ENCODE measurements around the gene GNAQ. TPM values are rescaled to one million over a fixed set of nuclear protein-coding genes. Genes with fewer than 3 reads are reported as not detected.

Gene GNAQ
- total RNA-seq, 1 experiment from 2014 or later: 28.7 TPM

- H3K9ac ChIP-seq (ENCODE audit: low read length): no peak overlapping the region
- RAD21 ChIA-PET (ENCODE audit: low non-redundant PET in 1 of 2, low total read pairs in 2 of 2, uncharacterized antibody in 2 of 2, unreplicated experiment in 2 of 2): no interaction called here
- no peaks in the 10 kb centered on the region for H3K36me3 ChIP-seq (ENCODE audit: control insufficient read depth in 1 of 2, insufficient read depth in 2 of 2, low read length in 2 of 2)
- CTCF ChIA-PET: no interaction called here
- no peaks in the 10 kb centered on the region for H3K9me2 ChIP-seq (ENCODE audit: insufficient read depth)
- BruUV-seq (replicated peaks): no TSS peak
- no peaks in the 10 kb centered on the region for H4K20me1 ChIP-seq (ENCODE audit: insufficient read depth)
- H3K27ac ChIP-seq (ENCODE audit: low read depth, low read length): no peak overlapping the region
- no peaks in the 10 kb centered on the region for H3K27me3 ChIP-seq (ENCODE audit: insufficient read depth, low read length)
- H3K9me3 ChIP-seq (ENCODE audit: control insufficient read depth in 1 of 2, insufficient read depth in 1 of 2, low read depth in 1 of 2, low read length in 2 of 2): no peaks in the 10 kb centered on the region
- TF ChIP-seq EZH2phosphoT487 (IDR thresholded peaks at IDR 0.05; ENCODE audit: borderline replicate concordance) (no peak), FOSL1 (IDR thresholded peaks at IDR 0.05; ENCODE audit: low read depth) (no peak), ELF1 (IDR thresholded peaks at IDR 0.05; ENCODE audit: borderline replicate concordance, low read depth) (no peak), CEBPB (IDR thresholded peaks at IDR 0.05; ENCODE audit: low read depth) (no peak), YY1 (IDR thresholded peaks at IDR 0.05; ENCODE audit: extremely low read depth, insufficient replicate concordance, low read depth, low read length) (no peak), MAX (IDR thresholded peaks at IDR 0.05) (no peak)
- ATAC-seq (no peak), DNase-seq (ENCODE audit: low read depth, low spot score) (no peak)
- peaks cover 13% of the 10 kb centered on the region for H3K79me2 ChIP-seq (ENCODE audit: insufficient read depth, low read length)
- no peak overlapping the region; the same call in 1 of the 2 replicates for H3K4me2 ChIP-seq (ENCODE audit: low read length)
- H3K4me1 ChIP-seq (ENCODE audit: control insufficient read depth in 1 of 2, insufficient read depth in 2 of 2, low read length in 2 of 2): peaks cover 0 to 5% of the 10 kb centered on the region in 2 experiments; a peak in 1 of 4 replicates
- no peak overlapping the region for H2AFZ ChIP-seq (ENCODE audit: low read depth, low read length, poor library complexity, severe bottlenecking)
- H3K4me3 ChIP-seq (replicated peaks in 1 of 2; ENCODE audit: low read depth in 1 of 2, low read length in 2 of 2): no peak overlapping the region
- intact Hi-C loops (cut with micrococcal nuclease): no loop called here
- POLR2A ChIA-PET: no interaction called here
Measured at GRCh38 chr9:78001946-78002731, 29.5 kb downstream of the GNAQ start.

GRCh38 chr9:78000221-78000620, 31.4 kb downstream of the GNAQ start:
- RAD21 ChIA-PET (ENCODE audit: low non-redundant PET in 1 of 2, low total read pairs in 2 of 2, uncharacterized antibody in 2 of 2, unreplicated experiment in 2 of 2): no interaction called here
- no TSS peak for BruUV-seq (replicated peaks)

More at GRCh38 chr9:78000221-78000620, 31.4 kb downstream of the GNAQ start:
- Histone ChIP-seq H3K9ac (ENCODE audit: low read length) (no peak overlapping the region), H3K27ac (ENCODE audit: low read depth, low read length) (no peak overlapping the region), H3K9me3 (ENCODE audit: control insufficient read depth in 1 of 2, insufficient read depth in 1 of 2, low read depth in 1 of 2, low read length in 2 of 2) (no peaks in the 10 kb centered on the region), H3K36me3 (ENCODE audit: control insufficient read depth in 1 of 2, insufficient read depth in 2 of 2, low read length in 2 of 2) (no peaks in the 10 kb centered on the region), H4K20me1 (ENCODE audit: insufficient read depth) (no peaks in the 10 kb centered on the region), H3K4me2 (ENCODE audit: low read length) (no peak overlapping the region), H3K79me2 (ENCODE audit: insufficient read depth, low read length) (peaks cover 13% of the 10 kb centered on the region; the same call in 1 of the 2 replicates), H3K27me3 (ENCODE audit: insufficient read depth, low read length) (no peaks in the 10 kb centered on the region), H3K4me3 (replicated peaks in 1 of 2; ENCODE audit: low read depth in 1 of 2, low read length in 2 of 2) (no peak overlapping the region), H2AFZ (ENCODE audit: low read depth, low read length, poor library complexity, severe bottlenecking) (no peak overlapping the region), H3K9me2 (ENCODE audit: insufficient read depth) (no peaks in the 10 kb centered on the region), H3K4me1 (ENCODE audit: control insufficient read depth in 1 of 2, insufficient read depth in 2 of 2, low read length in 2 of 2) (peaks cover 0 to 5% of the 10 kb centered on the region in 2 experiments; a peak in 1 of 4 replicates)
- intact Hi-C loops (cut with micrococcal nuclease): no loop called here
- ChIA-PET CTCF (no interaction called here), POLR2A (interaction anchor here (0.7 kb wide), 1 partner anchor 234 kb away, joined by 3 read pairs; no protein-coding TSS in a partner anchor)
- ATAC-seq (no peak), DNase-seq (ENCODE audit: low read depth, low spot score) (no peak)
- TF ChIP-seq POLR2A (IDR thresholded peaks at IDR 0.05; ENCODE audit: borderline replicate concordance, extremely low read depth, insufficient read depth, insufficient read length): no peak
- no peak for TF ChIP-seq CBX3 (IDR thresholded peaks at IDR 0.05; ENCODE audit: low read depth)
